DOHH2 (cell line): ENCODE measurements around the gene OR52E6.

Experiments used
- H3F3A ChIP-seq: fragments of 200-600 bp; sonication (generic), shearing (Covaris generic); 2 replicates; pipeline ENCODE4 v1.6.0; 2016; ENCODE audit warnings: antibody characterized with exemption, mild to moderate bottlenecking; ENCODE audit not compliant: control insufficient read depth, insufficient read depth
- H3K27ac ChIP-seq: fragments of 200-600 bp; sonication (generic); 2 replicates; pipeline ENCODE4 v1.5.1; 2014; ENCODE audit warnings: low read depth, mild to moderate bottlenecking, low read length, moderate library complexity
- H3K27me3 ChIP-seq: fragments of 200-600 bp; sonication (generic); 2 replicates; pipeline ENCODE4 v1.6.1; 2014; ENCODE audit warnings: mild to moderate bottlenecking, low read length, mixed read lengths; ENCODE audit not compliant: control insufficient read depth
- H3K36me3 ChIP-seq: fragments of 200-600 bp; sonication (generic); 2 replicates; pipeline ENCODE4 v1.6.1; 2014; ENCODE audit warnings: mild to moderate bottlenecking, low read length, moderate library complexity, mixed read lengths; ENCODE audit not compliant: control insufficient read depth
- H3K4me1 ChIP-seq: fragments of 200-600 bp; sonication (generic); 2 replicates; pipeline ENCODE4 v1.6.1; 2014; ENCODE audit warnings: mild to moderate bottlenecking, low read length, mixed read lengths; ENCODE audit not compliant: control insufficient read depth
- H3K4me2 ChIP-seq: fragments of 200-600 bp; sonication (generic); 2 replicates; pipeline ENCODE4 v1.6.0; 2014; ENCODE audit warnings: mild to moderate bottlenecking, low read length, moderate library complexity
- H3K4me3 ChIP-seq: fragments of 200-600 bp; sonication (generic); 2 replicates; pipeline ENCODE4 v1.5.1; 2014; ENCODE audit warnings: mild to moderate bottlenecking, low read length, mixed read lengths
- H3K79me2 ChIP-seq: fragments of 200-600 bp; sonication (generic); 2 replicates; pipeline ENCODE4 v1.6.1; 2014; ENCODE audit warnings: mild to moderate bottlenecking, low read length, mixed read lengths; ENCODE audit not compliant: control insufficient read depth
- H3K9me2 ChIP-seq: fragments of 200-600 bp; sonication (generic); replicated peaks from 2 replicates; pipeline ENCODE4 v1.6.1; 2014; ENCODE audit warnings: mild to moderate bottlenecking, low read length, mixed read lengths; ENCODE audit not compliant: control insufficient read depth
- H3K9me3 ChIP-seq: fragments of 200-600 bp; sonication (generic); 2 replicates; pipeline ENCODE4 v1.6.1; 2014; ENCODE audit warnings: antibody characterized with exemption, low read length, mixed read lengths; ENCODE audit not compliant: control insufficient read depth, insufficient read depth
- H4K20me1 ChIP-seq: fragments of 200-600 bp; sonication (generic); 2 replicates; pipeline ENCODE4 v1.6.0; 2014; ENCODE audit warnings: low read depth, mild to moderate bottlenecking, antibody characterized with exemption, low read length, moderate library complexity; ENCODE audit not compliant: control insufficient read depth, insufficient read depth
- EZH2phosphoT487 ChIP-seq: fragments of 200-600 bp; sonication (generic); IDR thresholded peaks from 2 replicates; pipeline ENCODE4 v1.6.1; 2017; ENCODE audit warnings: borderline replicate concordance, mild to moderate bottlenecking, antibody characterized with exemption, low read length, moderate library complexity, mixed read lengths
- TF ChIP-seq, protein P1 (sequence below): fragments of 200-600 bp; sonication (generic); IDR thresholded peaks from one replicate; pipeline ENCODE4 v1.5.1; 2014; ENCODE audit warnings: antibody characterized with exemption, mild to moderate bottlenecking, low read depth, low read length; ENCODE audit not compliant: poor library complexity, severe bottlenecking

The OR52E6 gene

DNA sequence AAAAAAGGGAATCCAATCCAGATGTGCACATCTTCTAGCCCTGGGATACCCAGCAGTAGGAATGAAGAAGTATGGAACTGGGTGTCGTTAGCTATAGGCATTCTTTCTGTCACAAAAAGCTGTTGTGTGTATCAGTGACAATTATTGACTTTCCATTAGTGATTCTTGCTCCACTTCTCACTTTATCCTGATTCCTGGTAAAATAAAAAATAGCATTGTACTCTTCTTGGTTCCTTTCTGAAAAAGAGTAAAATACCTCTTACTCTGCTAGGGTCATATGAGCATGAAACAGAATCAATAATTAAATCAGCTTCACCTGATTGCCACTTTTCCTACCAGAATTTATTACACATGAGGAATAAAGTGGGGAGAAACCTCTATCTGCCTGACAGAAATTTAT is at the start of gene OR52E6:
Gene OR52E6 (minus strand): TSS at position 101 of the 400 bp plus-strand sequence. CDS start 0 bp downstream, at position 101.
- Histone ChIP-seq H3K79me2 (no peaks in the 10 kb centered on the region), H3K4me3 (no peak within 1 kb of the TSS), H3K9me3 (no peaks in the 10 kb centered on the region), H3F3A (no peaks in the 10 kb centered on the region), H3K4me2 (no peak within 1 kb of the TSS), H3K27ac (no peak within 1 kb of the TSS), H4K20me1 (no peaks in the 10 kb centered on the region), H3K4me1 (no peaks in the 10 kb centered on the region), H3K36me3 (no peaks in the 10 kb centered on the region), H3K9me2 (no peaks in the 10 kb centered on the region; the same call in 1 of the 2 replicates), H3K27me3 (no peaks in the 10 kb centered on the region)
- TF ChIP-seq, protein P1, sequence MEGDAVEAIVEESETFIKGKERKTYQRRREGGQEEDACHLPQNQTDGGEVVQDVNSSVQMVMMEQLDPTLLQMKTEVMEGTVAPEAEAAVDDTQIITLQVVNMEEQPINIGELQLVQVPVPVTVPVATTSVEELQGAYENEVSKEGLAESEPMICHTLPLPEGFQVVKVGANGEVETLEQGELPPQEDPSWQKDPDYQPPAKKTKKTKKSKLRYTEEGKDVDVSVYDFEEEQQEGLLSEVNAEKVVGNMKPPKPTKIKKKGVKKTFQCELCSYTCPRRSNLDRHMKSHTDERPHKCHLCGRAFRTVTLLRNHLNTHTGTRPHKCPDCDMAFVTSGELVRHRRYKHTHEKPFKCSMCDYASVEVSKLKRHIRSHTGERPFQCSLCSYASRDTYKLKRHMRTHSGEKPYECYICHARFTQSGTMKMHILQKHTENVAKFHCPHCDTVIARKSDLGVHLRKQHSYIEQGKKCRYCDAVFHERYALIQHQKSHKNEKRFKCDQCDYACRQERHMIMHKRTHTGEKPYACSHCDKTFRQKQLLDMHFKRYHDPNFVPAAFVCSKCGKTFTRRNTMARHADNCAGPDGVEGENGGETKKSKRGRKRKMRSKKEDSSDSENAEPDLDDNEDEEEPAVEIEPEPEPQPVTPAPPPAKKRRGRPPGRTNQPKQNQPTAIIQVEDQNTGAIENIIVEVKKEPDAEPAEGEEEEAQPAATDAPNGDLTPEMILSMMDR: no peak
- no peak for TF ChIP-seq EZH2phosphoT487

DNA sequence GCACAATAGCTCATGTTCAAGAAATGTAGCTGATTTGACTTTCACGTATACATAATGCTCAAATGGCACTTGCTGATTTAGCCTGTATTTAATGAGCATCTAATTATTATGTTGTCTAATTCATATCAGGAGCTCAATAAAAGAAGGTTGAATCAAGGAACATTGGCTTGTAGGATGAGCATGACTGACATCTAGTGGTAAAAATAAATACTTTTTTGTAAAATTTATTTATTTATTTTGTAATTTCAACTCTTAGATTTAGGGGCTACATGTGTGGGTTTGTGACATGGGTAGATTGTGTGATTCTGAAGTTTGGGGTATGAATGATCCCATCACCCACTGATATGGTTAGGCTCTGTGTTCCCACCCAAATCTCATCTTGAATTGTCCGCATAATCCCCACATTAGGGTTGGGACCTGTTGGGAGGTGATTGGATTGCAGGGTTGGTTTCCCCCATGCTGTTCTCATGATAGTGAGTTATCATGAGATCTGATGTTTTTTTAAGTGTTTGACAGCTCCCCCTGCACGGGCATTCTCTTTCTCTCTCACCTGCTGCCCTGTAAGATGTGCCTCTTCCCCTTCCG is 49.6 kb upstream of the OR52E6 start:
- no peaks in the 10 kb centered on the region for H4K20me1 ChIP-seq
- H3K27ac ChIP-seq: no peak overlapping the region
- H3K4me2 ChIP-seq: no peak overlapping the region
- H3F3A ChIP-seq: no peaks in the 10 kb centered on the region
- H3K79me2 ChIP-seq: no peaks in the 10 kb centered on the region
- no peaks in the 10 kb centered on the region for H3K36me3 ChIP-seq
- H3K4me1 ChIP-seq: no peaks in the 10 kb centered on the region
- no peaks in the 10 kb centered on the region for H3K9me3 ChIP-seq
- TF ChIP-seq EZH2phosphoT487: no peak
- TF ChIP-seq, protein P1: peak; percentile 12
- no peaks in the 10 kb centered on the region for H3K9me2 ChIP-seq
- H3K4me3 ChIP-seq: no peak overlapping the region
- H3K27me3 ChIP-seq: no peaks in the 10 kb centered on the region

DNA sequence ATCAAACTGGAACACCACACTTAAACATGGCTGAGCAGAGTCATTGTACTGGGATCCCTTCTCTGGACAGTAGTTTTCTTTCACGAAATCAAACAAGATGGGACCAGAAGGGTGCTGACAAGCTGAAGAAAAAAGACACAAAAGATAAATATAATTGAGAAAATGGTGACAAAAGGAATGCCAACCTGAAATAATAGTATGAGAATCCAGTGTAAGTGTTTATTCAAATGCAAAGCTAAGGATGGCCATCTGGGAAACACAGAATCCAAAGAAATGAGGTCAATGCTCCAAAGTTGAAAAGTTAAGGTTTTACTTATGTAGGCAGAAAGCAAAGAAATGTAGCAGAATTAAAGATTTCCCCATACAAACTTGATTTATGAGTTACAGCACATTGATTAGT is 46.0 kb upstream of the OR52E6 start:
- H3K79me2 ChIP-seq: no peaks in the 10 kb centered on the region
- no peaks in the 10 kb centered on the region for H3K27me3 ChIP-seq
- no peak overlapping the region for H3K4me2 ChIP-seq
- TF ChIP-seq, protein P1: no peak
- no peak for TF ChIP-seq EZH2phosphoT487
- H3K36me3 ChIP-seq: no peaks in the 10 kb centered on the region
- H3K27ac ChIP-seq: no peak overlapping the region
- H3K9me3 ChIP-seq: no peaks in the 10 kb centered on the region
- no peaks in the 10 kb centered on the region for H4K20me1 ChIP-seq
- no peaks in the 10 kb centered on the region for H3K4me1 ChIP-seq
- H3F3A ChIP-seq: no peaks in the 10 kb centered on the region
- H3K9me2 ChIP-seq: no peaks in the 10 kb centered on the region
- H3K4me3 ChIP-seq: no peak overlapping the region
